ENCODE results near the gene DEAF1.

DEAF1 gene

GRCh38 chr11:643366-643765 is 51.7 kb downstream of the DEAF1 start:
- DNase-seq (ENCODE audit: low read depth), result no peak

DNA sequence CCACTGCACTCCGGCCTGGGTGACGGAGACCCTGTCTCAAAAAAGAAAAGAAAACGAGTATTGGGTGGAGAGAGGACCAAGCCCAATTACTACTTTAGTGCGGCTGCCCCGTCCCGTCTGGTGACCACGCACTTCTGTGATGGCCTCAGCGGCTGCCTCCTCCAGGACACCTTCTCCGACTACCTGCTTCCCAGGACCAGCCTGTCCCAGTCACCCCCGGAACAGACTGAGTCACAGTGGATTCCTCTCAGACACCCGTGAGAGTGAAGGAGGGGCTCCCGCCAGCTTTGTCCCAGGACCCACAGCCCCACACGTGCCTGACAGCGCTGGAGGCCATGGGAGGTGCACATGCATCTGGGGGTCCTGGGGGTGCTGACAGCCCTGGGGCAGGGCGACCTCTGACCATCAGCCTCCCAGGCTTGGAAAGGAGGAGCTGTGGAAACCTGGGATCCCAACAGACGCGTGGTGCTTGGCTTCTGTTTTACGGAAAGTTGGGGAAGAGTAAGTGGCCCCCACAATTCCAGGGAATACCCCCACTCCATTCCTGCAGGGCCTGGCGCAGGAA is 53.1 kb downstream of the DEAF1 start:
- DNase-seq (ENCODE audit: low read depth), result no peak

- DNase-seq (ENCODE audit: low read depth), result no peak
Observed at GRCh38 chr11:640021-640706, 54.9 kb downstream of the DEAF1 start.

DNA sequence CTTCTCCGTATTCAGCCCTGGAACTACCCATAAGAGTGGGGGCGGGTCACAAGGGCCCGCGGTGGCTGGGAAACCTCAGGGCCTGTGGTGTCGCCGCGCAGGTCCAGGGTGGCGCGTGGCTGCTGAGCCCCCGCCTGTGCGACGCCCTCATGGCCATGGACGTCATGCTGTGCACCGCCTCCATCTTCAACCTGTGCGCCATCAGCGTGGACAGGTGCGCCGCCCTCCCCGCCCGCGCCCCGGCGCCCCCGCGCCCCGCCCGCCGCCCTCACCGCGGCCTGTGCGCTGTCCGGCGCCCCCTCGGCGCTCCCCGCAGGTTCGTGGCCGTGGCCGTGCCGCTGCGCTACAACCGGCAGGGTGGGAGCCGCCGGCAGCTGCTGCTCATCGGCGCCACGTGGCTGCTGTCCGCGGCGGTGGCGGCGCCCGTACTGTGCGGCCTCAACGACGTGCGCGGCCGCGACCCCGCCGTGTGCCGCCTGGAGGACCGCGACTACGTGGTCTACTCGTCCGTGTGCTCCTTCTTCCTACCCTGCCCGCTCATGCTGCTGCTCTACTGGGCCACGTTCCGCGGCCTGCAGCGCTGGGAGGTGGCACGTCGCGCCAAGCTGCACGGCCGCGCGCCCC is 55.6 kb downstream of the DEAF1 start:
- no peak for DNase-seq (ENCODE audit: low read depth)

- DNase-seq (ENCODE audit: low read depth), result no peak
Observed at GRCh38 chr11:638631-639331, 56.2 kb downstream of the DEAF1 start.

GRCh38 chr11:637593-638521 is 57.2 kb downstream of the DEAF1 start:
- DNase-seq (ENCODE audit: low read depth), result no peak

DNA sequence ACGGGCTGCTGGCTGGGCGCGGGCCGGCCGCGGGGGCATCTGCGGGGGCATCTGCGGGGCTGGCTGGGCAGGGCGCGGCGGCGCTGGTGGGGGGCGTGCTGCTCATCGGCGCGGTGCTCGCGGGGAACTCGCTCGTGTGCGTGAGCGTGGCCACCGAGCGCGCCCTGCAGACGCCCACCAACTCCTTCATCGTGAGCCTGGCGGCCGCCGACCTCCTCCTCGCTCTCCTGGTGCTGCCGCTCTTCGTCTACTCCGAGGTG is 57.8 kb downstream of the DEAF1 start:
- no peak for DNase-seq (ENCODE audit: low read depth)

DNA sequence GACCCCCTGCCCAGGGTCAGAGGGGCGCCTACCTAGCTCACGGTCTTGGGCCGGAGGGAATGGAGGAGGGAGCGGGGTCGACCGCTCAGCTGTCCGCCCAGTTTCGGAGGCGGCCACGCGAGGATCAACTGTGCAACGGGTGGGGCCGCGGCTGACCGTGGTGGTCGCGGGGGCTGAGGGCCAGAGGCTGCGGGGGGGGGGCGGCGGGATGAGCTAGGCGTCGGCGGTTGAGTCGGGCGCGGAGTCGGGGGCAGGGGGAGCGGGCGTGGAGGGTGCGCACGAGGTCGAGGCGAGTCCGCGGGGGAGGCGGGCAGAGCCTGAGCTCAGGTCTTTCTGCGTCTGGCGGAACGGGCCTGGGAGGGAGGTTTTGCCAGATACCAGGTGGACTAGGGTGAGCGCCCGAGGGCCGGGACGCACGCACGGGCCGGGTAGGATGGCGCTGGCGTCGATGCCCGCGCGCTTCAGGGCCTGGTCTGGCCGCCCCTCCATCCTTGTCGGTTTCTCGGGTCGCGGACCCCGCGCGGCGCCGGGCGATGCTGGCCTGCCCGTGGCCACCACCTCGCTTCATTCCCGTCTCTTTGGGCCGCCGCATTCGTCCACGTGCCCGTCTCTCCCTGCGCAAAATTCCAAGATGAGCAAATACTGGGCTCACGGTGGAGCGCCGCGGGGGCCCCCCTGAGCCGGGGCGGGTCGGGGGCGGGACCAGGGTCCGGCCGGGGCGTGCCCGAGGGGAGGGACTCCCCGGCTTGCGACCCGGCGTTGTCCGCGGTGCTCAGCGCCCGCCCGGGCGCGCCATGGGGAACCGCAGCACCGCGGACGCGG is 58.3 kb downstream of the DEAF1 start, which contains the start of gene DRD4:
DRD4 (plus strand) TSS at position 759 of the 822 bp plus-strand sequence; CDS start at position 795, 36 bp downstream.
- no peak for DNase-seq (ENCODE audit: low read depth)

- no peak for DNase-seq (ENCODE audit: low read depth)
Observed at GRCh38 chr11:635945-636510, 59.0 kb downstream of the DEAF1 start.

- no peak for DNase-seq (ENCODE audit: low read depth)
Observed at GRCh38 chr11:630871-631270, 64.2 kb downstream of the DEAF1 start.

- DNase-seq (ENCODE audit: low read depth), result no peak
Observed at GRCh38 chr11:629237-629583, 65.8 kb downstream of the DEAF1 start.

DNA sequence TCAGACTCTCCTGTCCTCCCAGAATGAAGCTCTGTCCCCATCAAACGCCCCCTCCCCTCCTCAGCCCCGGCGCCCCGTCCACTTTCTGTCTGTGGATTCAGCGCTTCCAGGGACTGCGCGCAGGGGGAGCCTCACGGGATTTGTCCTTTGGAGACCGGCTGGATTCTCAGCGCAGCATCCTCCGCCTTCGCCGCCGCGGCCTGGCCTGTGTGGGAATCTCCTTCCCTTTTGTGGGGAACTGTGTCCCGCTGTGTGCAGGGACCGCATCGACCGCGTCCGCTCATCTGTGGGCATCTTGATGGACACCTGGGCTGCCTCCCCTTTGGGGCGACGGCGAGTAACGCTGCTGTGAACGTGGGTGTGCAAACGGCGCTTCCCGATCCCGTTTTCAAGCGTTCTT is 67.0 kb downstream of the DEAF1 start:
- no peak for DNase-seq (ENCODE audit: low read depth)

GRCh38 chr11:627308-627576 is 67.8 kb downstream of the DEAF1 start:
- no peak for DNase-seq (ENCODE audit: low read depth)

- no peak for DNase-seq (ENCODE audit: low read depth)
Observed at GRCh38 chr11:626475-627307, 68.3 kb downstream of the DEAF1 start, which contains the start of gene SCT. Gene SCT (minus strand): TSS chr11:627181. CDS start chr11:627143, 38 bp downstream.

DNA sequence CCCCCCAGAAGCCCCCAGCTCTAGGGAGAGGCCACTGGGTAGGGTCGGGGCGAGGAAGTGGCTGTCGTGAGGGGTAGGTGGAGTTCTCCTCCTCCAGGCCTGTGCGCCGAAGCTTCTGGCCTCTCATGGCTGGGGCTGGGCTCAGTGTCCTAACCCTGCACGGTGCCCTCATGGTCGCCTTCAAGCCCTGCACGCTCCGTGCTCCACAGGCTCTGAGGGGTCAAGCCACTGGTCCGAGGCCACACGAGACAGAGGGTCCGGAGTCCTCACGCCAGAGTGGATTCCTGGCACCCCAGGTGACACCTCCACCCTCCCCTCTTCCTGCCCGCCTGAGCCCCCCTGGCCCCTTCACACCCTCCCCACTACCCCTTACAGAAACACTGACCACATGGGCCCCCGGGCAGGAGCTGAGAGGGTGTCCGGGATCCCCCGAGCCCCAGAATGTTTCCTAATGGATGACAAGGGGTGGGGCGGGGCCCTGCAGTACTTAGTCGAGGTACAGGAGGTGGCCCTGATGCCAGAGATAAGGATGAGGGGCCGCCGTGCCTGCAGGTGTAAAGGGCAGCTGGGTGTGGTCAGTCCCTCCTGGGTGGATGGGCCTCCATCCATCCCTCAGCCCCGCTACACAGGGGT is 69.3 kb downstream of the DEAF1 start:
- DNase-seq (ENCODE audit: low read depth), result no peak

DNA sequence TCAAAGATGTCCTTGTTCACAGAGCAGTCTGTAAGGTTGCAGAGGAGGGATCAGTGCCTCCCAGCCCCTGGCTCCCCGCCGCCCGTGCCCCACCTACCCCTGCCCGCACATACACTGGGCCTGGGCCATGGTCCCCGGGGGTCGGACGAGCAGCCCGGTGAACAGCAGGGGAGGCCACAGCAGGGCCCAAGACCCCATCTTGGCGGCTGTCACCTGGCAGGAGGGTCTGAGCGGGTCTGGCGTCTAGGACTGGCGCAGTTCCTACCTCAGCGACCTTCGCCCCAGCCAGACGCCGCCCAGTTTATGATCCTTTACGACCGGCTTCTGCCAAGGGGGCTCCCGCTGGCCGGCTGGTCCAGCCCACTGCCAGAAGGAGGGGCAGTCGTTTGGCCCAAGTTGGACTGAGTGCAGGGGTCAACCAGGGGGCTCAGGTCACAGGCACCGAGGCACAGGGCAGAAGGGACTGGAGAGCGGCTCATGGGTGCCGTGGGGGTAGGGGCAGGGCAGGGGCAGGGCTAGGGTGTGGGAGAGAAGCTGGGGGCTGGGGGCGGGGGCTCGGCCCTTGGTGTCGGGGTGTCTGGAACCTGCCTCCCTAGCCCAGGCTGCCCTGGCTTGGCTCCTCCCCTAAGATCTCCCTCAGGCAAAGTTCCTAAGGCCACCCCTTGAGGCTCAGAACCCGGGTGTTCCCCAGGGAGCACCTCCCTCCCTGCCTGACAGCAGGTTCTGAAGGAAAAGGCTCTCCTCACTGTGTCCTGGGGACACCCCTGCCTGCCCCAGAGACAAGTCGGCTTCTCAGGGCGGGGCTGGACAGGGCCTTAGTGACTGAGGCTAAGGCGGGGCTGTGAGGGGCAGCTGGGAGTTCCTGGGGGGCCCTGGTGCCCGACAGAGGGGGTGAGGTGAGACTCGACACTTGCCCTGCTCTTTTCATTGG is 70.1 kb downstream of the DEAF1 start, which contains the start of gene CDHR5:
CDHR5 (minus strand) TSS at position 251 of the 931 bp plus-strand sequence; CDS start at position 198, 53 bp downstream.
- DNase-seq (ENCODE audit: low read depth), result no peak

DNA sequence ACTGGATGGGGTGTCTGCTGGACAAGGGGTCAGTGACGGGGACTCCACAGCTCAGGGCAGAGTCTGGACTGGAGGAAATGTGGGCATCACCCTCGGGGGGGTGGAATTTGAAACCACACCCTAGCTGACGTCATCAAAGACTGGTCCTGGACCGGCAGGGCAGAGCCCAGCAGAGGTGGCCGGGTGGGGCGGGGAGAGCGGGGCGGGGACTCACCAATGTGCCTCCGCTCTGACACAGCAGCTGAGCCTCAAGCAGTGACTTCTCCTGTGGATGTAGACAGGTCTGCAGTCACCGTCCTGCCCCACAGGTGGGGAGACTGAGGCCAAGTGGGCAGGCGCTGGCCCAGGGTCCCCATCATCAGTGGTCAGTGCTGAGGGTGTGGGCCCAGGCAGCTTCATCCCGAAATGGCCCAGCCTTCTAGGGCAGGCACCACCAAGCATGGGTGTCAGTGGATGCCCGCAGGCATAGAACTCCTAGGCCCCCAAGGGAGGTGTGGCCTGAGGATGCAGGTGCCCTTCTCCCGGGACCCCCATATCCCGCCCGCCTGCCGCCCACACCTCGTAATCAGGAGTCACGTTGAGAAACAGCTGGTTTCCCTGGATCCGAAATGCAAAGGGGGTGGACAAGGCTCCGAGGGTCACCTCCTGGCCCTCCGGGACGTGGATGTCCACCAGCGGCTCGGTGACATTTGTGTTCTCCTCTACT is 70.9 kb downstream of the DEAF1 start:
- no peak for DNase-seq (ENCODE audit: low read depth)

- no peak for DNase-seq (ENCODE audit: low read depth)
Observed at GRCh38 chr11:623349-623869, 71.6 kb downstream of the DEAF1 start.
